Astrocyte of the spinal cord (primary cell): ENCODE data around the gene POC1B.

Experiments
- DNase-seq: peaks from one replicate; pipeline ENCODE4 v3.0.0; 2011; ENCODE audit warnings: low read depth, low spot score
- H3K4me3 ChIP-seq: 2 replicates; pipeline ENCODE4 v1.5.1; 2011; ENCODE audit warnings: low read depth, mild to moderate bottlenecking, low read length, moderate library complexity
- CTCF ChIP-seq: IDR thresholded peaks from 2 replicates; pipeline ENCODE4 v1.5.1; 2012; ENCODE audit warnings: low read depth, mild to moderate bottlenecking, low read length, inconsistent platforms
- in situ Hi-C: cut with HindIII; loops from 2 replicates; pipeline ENCODE4 v1.10.0; 2017; ENCODE audit warnings: low sequenced_read_pairs

The POC1B gene

GRCh38 chr12:89540586-89540985 lies 14.7 kb upstream of the POC1B start:
- in situ Hi-C loops, result no loop called here

DNA sequence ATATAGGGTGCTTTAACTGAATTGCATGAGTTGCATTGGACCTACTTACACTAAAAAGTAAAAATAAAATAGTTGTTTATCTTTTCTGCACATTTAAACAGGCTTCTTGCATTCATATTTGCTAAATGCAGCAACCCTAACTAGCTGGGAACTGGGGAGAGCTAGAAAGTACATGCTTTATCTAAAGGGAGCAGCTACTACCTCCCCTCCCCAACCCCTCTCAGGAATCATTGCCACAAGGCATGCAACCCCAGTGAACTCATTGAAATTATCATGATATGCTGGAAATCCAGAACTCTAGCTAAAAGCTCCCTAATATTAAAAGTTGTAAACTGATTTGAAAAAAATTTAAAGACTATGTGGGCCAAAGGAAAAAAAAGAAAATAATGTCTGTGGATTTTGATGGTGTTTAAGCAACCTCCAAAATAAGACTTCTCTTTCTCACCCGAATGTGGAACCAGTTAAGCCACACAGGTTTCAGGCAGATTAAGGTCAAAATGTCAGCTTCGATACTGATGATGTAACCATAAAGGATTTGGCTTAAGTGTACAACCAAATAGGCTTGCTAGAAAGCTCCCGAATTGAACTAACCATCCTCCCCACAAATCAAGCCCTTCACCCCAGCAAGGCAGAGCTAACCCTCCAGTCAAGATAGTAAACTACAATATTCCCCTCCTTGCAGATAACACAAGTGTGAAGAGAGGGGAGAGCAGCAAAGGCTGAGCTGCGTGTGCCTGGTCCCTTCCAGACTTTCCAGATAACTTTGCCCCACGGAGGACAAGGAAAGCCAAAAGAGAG lies 13.8 kb upstream of the POC1B start:
- no peak for DNase-seq
- no peak for TF ChIP-seq CTCF
- in situ Hi-C loops, result no loop called here
- no peak overlapping the region for H3K4me3 ChIP-seq

More at GRCh38 chr12:89540586-89540985, 14.7 kb upstream of the POC1B start:
- DNase-seq, result no peak
- H3K4me3 ChIP-seq, result no peak overlapping the region
- no peak for TF ChIP-seq CTCF

DNA sequence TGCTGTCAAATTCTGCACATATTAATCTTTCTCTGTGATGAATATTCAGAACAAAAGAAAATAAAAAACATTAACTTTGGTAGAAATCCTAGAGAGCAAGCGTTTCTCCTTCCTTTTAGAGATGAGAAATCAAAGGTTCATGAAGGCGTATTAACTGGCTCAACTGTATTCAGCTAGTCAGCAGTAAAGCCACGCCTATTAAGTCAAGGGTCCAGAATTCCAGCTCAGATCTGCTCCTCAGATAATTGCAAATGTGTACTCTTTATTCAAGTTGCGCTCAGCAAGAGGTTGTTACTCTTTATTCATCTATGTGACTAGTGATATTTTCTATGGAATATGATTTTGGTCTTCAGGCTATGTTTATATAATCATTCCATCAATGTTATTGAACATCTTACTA lies 13.1 kb upstream of the POC1B start:
- no peak for DNase-seq
- no peak overlapping the region for H3K4me3 ChIP-seq
- in situ Hi-C loops, result no loop called here
- TF ChIP-seq CTCF, result no peak

DNA sequence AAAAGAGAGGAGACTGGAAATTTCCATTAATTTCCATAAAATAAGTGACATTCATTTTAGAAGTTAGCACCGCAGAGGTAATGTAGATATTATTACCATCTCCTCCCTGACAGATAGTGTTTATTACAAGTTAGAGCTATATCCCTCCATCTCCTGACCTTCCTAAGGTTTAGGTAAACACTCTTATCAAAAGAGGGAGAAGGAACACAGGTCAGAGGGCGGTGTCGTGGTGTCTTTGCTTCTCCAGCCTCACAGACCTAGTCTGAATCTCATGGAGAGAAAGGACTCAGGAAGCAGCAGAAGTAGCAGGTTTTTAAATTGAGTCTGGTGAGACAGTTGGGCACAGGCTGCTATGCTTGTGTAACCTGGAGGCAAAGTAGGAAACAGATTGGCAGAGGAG lies 11.5 kb upstream of the POC1B start:
- in situ Hi-C loops, result no loop called here
- no peak for DNase-seq
- no peak overlapping the region for H3K4me3 ChIP-seq
- TF ChIP-seq CTCF, result no peak

DNA sequence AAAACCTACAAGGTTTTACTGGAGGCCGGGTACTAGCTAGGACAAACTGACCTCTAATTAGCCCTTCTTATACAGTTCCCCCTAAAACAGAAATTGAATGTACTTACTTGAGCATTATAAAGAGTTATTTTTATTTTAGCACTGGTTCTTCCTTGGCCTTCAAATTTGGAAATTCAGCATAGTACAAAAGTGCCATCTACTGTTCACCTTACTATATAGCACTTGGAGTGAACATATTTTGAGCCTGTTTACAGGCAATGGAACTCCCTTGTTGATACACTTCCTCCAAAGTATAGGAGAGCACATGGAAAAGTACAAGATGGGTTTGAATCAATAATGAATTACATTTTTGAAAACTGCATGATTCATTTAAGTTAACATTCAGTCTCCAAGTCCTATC lies 3.9 kb upstream of the POC1B start:
- H3K4me3 ChIP-seq, result no peak overlapping the region
- in situ Hi-C loops, result no loop called here
- peak; percentile 68 for DNase-seq
- TF ChIP-seq CTCF, result peak; percentile 71

DNA sequence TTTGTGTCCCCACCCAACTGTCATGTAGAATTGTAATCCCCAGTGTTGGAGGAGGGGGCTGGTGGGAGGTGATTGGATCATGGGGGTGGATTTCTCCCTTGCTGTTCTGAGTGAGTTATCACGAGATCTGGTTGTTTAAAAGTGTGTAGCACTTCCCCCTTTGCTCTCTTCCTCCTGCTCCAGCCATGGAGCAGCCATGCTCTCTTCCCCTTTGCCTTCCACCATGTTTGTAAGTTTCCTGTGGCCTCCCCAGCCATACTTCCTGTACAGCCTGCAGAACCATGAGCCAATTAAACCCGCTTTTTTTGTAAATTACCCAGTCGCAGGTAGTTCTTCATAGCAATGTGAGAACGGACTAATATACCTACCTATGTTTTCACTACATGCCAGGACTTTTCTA lies 2.6 kb upstream of the POC1B start:
- no peak for DNase-seq
- in situ Hi-C loops, result no loop called here
- H3K4me3 ChIP-seq, result no peak overlapping the region
- TF ChIP-seq CTCF, result no peak
